GM12878 (cell line): ENCODE results near the gene TMPRSS7.

ENCODE experiments used
- CTCF ChIP-seq, 3 experiments: IDR thresholded peaks in 2 of 3; conservative IDR thresholded peaks in 1 of 3; 2 replicates each; pipeline ENCODE4 v1.5.1; 2011; ENCODE audit warnings: low read depth in 3 of 3, low read length in 3 of 3, mild to moderate bottlenecking in 3 of 3, control low read depth in 2 of 3, moderate library complexity in 2 of 3, inconsistent platforms in 1 of 3, mixed read lengths in 1 of 3; ENCODE audit not compliant: control insufficient read depth in 2 of 3, insufficient read depth in 1 of 3; ENCODE audit errors: extremely low read depth in 1 of 3
- NRF1 ChIP-seq: conservative IDR thresholded peaks from 2 replicates; pipeline ENCODE4 v1.6.1; 2011; ENCODE audit warnings: mild to moderate bottlenecking, low read depth, low read length, improper control_type of control experiment
- PKNOX1 ChIP-seq: fragments of 450-650 bp; IDR thresholded peaks from 2 replicates; pipeline ENCODE4 v1.6.1; 2016; ENCODE audit warnings: mild to moderate bottlenecking
- POLR2A ChIP-seq: IDR thresholded peaks from 2 replicates; pipeline ENCODE4 v1.6.1; 2011; ENCODE audit warnings: low read depth, mild to moderate bottlenecking, low read length
- POLR2AphosphoS5 ChIP-seq: IDR thresholded peaks from 2 replicates; pipeline ENCODE4 v1.6.1; 2011; ENCODE audit warnings: mild to moderate bottlenecking, low read length, inconsistent platforms
- TBL1XR1 ChIP-seq: IDR thresholded peaks from 2 replicates; pipeline ENCODE4 v1.6.1; 2012; ENCODE audit warnings: low read depth, low read length, improper control_type of control experiment
- TF ChIP-seq, protein P1 (sequence below): IDR thresholded peaks from 2 replicates; pipeline ENCODE4 v1.6.1; 2012; ENCODE audit warnings: mild to moderate bottlenecking, low read depth, low read length

GRCh38 chr3:111989061-111989678, 45.4 kb upstream of the TMPRSS7 start:
- TF ChIP-seq POLR2A (no peak), PKNOX1 (no peak), POLR2AphosphoS5 (no peak), NRF1 (no peak), TBL1XR1 (no peak), CTCF (IDR thresholded peaks at IDR 0.05 in 2 of 3, conservative IDR thresholded peaks at IDR 0.05 in 1 of 3; ENCODE audit: control insufficient read depth in 2 of 3, extremely low read depth in 1 of 3, insufficient read depth in 1 of 3, low read depth in 3 of 3, low read length in 3 of 3) (peak; percentile 57 to 73 (median 68))
- TF ChIP-seq, protein P1, sequence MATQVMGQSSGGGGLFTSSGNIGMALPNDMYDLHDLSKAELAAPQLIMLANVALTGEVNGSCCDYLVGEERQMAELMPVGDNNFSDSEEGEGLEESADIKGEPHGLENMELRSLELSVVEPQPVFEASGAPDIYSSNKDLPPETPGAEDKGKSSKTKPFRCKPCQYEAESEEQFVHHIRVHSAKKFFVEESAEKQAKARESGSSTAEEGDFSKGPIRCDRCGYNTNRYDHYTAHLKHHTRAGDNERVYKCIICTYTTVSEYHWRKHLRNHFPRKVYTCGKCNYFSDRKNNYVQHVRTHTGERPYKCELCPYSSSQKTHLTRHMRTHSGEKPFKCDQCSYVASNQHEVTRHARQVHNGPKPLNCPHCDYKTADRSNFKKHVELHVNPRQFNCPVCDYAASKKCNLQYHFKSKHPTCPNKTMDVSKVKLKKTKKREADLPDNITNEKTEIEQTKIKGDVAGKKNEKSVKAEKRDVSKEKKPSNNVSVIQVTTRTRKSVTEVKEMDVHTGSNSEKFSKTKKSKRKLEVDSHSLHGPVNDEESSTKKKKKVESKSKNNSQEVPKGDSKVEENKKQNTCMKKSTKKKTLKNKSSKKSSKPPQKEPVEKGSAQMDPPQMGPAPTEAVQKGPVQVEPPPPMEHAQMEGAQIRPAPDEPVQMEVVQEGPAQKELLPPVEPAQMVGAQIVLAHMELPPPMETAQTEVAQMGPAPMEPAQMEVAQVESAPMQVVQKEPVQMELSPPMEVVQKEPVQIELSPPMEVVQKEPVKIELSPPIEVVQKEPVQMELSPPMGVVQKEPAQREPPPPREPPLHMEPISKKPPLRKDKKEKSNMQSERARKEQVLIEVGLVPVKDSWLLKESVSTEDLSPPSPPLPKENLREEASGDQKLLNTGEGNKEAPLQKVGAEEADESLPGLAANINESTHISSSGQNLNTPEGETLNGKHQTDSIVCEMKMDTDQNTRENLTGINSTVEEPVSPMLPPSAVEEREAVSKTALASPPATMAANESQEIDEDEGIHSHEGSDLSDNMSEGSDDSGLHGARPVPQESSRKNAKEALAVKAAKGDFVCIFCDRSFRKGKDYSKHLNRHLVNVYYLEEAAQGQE: no peak
